ENCODE measurements around the gene NRARP. TPM values are rescaled to one million over a fixed set of nuclear protein-coding genes. Genes with fewer than 3 reads are reported as not detected.
"Not testable (repeated sequence)": the region's sequence is repeated elsewhere in the genome, so short reads cannot be mapped to it uniquely, and the experiment has no call there.

Gene NRARP
- total RNA-seq, 1 donor = 0.09 TPM

- H3K4me3 ChIP-seq (ENCODE audit: low read depth, low read length) = no peak overlapping the region
- no peak for DNase-seq (ENCODE audit: low read depth)
- TF ChIP-seq CTCF (IDR thresholded peaks at IDR 0.05; ENCODE audit: insufficient read depth, low read length) = no peak
Measured at GRCh38 chr9:137266162-137266527, 35.9 kb downstream of the NRARP start.

- DNase-seq (ENCODE audit: low read depth) = no peak
- no peak for TF ChIP-seq CTCF (IDR thresholded peaks at IDR 0.05; ENCODE audit: insufficient read depth, low read length)
- H3K4me3 ChIP-seq (ENCODE audit: low read depth, low read length) = no peak overlapping the region
Measured at GRCh38 chr9:137265496-137266161, 36.4 kb downstream of the NRARP start.

- no peak overlapping the region for H3K4me3 ChIP-seq (ENCODE audit: low read depth, low read length)
- DNase-seq (ENCODE audit: low read depth) = no peak
- no peak for TF ChIP-seq CTCF (IDR thresholded peaks at IDR 0.05; ENCODE audit: insufficient read depth, low read length)
Measured at GRCh38 chr9:137264067-137264466, 38.0 kb downstream of the NRARP start.

GRCh38 chr9:137263506-137263905, 38.6 kb downstream of the NRARP start:
- DNase-seq (ENCODE audit: low read depth) = no peak
- no peak for TF ChIP-seq CTCF (IDR thresholded peaks at IDR 0.05; ENCODE audit: insufficient read depth, low read length)
- no peak overlapping the region for H3K4me3 ChIP-seq (ENCODE audit: low read depth, low read length)

GRCh38 chr9:137262909-137263285, 39.2 kb downstream of the NRARP start:
- DNase-seq (ENCODE audit: low read depth) = no peak
- no peak overlapping the region for H3K4me3 ChIP-seq (ENCODE audit: low read depth, low read length)
- TF ChIP-seq CTCF (IDR thresholded peaks at IDR 0.05; ENCODE audit: insufficient read depth, low read length) = no peak

GRCh38 chr9:137262173-137262908, 39.7 kb downstream of the NRARP start:
- peak; percentile 42 for TF ChIP-seq CTCF (IDR thresholded peaks at IDR 0.05; ENCODE audit: insufficient read depth, low read length)
- peak; percentile 50 for DNase-seq (ENCODE audit: low read depth)
- not testable (repeated sequence) for H3K4me3 ChIP-seq (ENCODE audit: low read depth, low read length)

All from fibroblast of the aortic adventitia (primary cell).